ENCODE data around the gene STX8. TPM values are rescaled to one million over a fixed set of nuclear protein-coding genes. Genes with fewer than 3 reads are reported as not detected.

Gene STX8
- total RNA-seq, 1 donor: 77.5 TPM

DNA sequence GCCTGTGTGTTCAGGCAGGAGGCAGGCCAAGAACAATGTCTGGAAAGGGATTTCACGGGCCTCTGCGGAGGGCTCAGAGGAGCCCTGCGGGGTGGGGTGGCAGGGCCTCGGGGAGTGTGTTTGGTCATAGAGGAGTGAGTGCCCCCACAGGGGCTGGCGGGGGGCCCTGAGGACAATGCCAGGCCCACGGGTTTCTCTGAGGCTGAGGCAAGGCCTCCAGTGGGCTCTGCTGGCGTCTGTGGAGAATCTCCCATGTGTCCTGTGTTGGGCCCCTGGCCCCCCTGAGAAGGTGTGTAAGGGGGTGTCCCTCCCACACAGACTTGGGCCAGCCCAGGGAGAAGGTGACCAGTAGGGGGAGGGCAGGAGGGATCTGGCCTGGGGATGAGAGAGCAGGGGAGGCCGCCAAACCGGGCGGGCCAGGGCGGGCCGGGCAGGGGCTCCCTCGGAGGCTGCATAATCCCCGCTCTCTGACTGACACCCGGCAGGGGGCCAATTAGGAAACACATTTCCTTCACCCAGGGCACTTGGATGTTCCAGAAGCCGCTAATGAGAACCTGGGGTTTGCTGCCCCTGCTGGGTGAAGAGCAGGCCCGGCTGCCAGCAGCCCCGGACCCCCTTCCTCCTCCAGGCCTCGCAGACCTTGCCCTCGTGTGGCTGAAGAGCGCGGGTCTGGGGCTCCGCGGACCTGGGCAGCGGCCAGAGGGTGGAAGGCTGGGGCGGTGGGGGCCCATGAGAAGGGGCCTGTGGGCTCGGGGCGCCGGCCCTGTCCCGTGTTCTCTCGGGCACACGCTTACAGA lies 350.1 kb downstream of the STX8 start:
- no peak overlapping the region for H3K4me3 ChIP-seq (ENCODE audit: low read depth, low read length)
- no peak for DNase-seq (ENCODE audit: low read depth)
- TF ChIP-seq, protein P1, sequence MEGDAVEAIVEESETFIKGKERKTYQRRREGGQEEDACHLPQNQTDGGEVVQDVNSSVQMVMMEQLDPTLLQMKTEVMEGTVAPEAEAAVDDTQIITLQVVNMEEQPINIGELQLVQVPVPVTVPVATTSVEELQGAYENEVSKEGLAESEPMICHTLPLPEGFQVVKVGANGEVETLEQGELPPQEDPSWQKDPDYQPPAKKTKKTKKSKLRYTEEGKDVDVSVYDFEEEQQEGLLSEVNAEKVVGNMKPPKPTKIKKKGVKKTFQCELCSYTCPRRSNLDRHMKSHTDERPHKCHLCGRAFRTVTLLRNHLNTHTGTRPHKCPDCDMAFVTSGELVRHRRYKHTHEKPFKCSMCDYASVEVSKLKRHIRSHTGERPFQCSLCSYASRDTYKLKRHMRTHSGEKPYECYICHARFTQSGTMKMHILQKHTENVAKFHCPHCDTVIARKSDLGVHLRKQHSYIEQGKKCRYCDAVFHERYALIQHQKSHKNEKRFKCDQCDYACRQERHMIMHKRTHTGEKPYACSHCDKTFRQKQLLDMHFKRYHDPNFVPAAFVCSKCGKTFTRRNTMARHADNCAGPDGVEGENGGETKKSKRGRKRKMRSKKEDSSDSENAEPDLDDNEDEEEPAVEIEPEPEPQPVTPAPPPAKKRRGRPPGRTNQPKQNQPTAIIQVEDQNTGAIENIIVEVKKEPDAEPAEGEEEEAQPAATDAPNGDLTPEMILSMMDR (IDR thresholded peaks at IDR 0.05; ENCODE audit: insufficient read depth, low read length): no peak

DNA sequence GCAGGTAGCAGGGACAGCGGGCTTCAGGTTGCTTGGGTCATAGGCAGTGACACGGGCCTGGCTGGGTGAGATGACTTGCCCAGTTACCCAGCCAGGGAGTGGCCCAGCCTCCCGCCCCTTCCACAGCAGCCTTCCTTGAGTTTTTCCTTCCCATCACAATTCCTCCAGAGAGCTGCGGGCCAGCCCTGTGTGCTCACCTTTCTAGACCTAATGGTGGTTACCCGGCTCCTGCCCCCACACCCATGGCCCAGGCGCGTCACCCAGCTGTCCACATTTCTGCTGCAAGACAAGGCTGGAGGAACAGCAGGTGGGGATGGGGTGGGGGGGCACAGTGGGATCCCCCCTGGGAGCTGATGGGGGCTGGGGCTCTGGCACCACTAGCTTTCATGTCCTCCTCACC lies 351.1 kb downstream of the STX8 start:
- no peak for DNase-seq (ENCODE audit: low read depth)
- no peak overlapping the region for H3K4me3 ChIP-seq (ENCODE audit: low read depth, low read length)
- TF ChIP-seq, protein P1 (IDR thresholded peaks at IDR 0.05; ENCODE audit: insufficient read depth, low read length): no peak

DNA sequence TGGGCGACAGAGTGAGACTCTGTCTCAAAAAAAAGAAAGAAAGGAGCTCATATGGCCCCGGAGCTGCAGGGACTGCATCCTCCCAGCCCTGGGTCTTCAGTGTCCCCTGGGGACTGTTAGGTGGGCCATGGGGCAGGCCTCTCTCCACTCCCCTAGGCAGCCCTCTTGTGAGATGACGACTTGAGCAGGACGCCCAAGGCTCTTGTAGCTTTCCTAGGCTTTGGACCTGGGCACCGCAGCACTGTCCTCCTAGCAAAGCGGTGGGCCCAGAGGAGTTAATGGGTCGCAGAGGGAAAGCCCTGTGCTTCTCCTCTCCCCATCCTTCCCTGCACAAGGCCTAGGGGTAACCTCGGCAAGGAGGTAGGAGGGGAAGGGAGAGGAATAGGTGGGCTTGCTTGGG lies 352.1 kb downstream of the STX8 start:
- TF ChIP-seq, protein P1 (IDR thresholded peaks at IDR 0.05; ENCODE audit: insufficient read depth, low read length): no peak
- DNase-seq (ENCODE audit: low read depth): no peak
- H3K4me3 ChIP-seq (ENCODE audit: low read depth, low read length): no peak overlapping the region

DNA sequence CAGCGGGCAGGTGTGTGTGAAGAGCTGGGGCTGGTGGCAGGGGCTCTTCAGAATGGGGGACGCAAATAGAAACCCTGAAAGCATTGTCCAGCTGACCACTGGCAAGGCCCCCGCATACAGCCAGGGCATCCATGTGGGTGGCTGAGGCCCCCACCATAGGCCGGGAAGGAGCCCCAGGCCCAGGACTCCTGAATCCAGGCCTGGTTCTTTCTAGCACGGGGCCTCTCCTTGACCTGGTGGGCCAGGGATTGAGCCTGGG lies 353.8 kb downstream of the STX8 start:
- DNase-seq (ENCODE audit: low read depth): no peak
- TF ChIP-seq, protein P1 (IDR thresholded peaks at IDR 0.05; ENCODE audit: insufficient read depth, low read length): no peak
- no peak overlapping the region for H3K4me3 ChIP-seq (ENCODE audit: low read depth, low read length)

DNA sequence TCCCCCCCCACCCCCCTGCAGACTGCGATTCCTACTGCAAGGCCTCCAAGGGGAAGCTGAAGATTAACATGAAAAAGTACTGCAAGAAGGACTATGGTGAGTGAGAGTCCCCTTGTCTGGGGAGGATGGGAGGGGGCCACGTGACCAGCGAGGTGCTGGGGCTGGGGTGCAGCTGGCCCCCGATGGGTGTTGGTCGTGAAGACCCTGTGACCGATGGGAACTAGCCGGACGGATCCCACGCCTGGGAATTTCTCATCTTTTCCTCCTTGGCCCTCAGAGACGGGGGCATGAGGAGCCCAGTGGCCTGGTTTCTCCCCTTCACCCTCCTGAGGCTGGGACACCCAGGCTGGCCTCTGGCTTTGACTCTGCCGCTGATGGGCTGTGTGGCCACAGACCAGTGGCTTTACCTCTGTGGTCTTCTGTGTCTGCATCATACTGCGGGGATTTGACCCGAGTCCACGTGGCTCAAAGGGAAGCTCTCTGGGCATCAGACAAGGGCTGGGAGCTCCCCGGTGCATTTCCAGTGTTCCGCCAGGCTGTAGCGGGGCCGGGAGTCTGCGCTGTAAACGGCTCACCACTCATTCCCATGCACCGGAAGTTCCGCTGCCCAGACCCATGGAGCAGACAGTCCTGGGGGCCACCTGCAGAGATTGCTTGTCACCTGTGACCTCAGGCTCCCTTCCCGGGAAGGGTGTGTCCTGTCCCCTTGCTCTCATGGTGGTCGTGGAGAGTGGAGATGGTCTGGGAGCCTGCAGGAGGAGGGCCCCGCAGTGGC lies 354.3 kb downstream of the STX8 start:
- no peak for DNase-seq (ENCODE audit: low read depth)
- no peak overlapping the region for H3K4me3 ChIP-seq (ENCODE audit: low read depth, low read length)
- TF ChIP-seq, protein P1 (IDR thresholded peaks at IDR 0.05; ENCODE audit: insufficient read depth, low read length): no peak

DNA sequence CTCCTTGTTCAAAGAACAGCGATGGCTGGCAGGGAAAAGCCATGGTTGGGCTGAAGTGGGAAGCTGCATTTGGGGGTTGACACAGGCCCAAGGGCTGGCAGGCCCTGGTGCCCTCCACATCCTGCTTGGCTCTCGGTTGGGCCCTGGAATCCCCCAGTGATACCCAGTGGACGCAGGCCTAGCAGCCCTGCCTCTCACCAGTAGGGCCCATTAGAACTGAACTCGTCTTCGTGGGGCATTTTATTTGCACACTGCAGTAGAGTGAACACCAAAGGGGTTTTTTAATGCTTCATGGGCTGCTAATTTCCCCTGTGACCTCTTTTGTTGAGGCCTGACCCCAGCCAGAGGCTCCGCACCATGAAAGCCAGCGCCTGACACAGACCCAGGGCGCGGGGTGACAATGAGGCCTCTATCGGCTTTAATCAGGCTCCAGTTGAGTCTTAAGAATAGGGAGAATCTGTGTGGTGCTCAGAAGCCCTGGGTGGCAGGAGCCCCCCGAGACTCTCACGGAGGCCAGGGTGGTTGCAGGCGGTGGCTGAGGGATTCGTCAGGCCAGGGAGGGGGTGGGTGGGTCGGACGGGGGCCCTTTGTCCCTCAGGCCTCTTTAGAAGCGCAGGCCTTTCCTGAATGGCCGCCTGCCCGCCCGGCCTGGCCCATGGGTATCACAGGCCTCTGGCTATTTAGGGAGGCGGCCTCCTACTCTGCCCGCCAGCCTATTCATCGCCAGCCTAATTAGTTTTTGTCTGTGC lies 355.0 kb downstream of the STX8 start:
- TF ChIP-seq, protein P1 (IDR thresholded peaks at IDR 0.05; ENCODE audit: insufficient read depth, low read length): no peak
- no peak for DNase-seq (ENCODE audit: low read depth)
- H3K4me3 ChIP-seq (ENCODE audit: low read depth, low read length): no peak overlapping the region
